Measurements from ENCODE around the gene RAD51B.
"Not testable (repeated sequence)": the region's sequence is repeated elsewhere in the genome, so short reads cannot be mapped to it uniquely, and the experiment has no call there.

RAD51B gene

GRCh38 chr14:67984274-67984673 lies 164.7 kb downstream of the RAD51B start:
- DNase-seq (ENCODE audit: low spot score), result no peak

- DNase-seq (ENCODE audit: low spot score), result no peak
Observed at GRCh38 chr14:67986131-67986841, 166.7 kb downstream of the RAD51B start.

GRCh38 chr14:67987606-67988005 lies 168.0 kb downstream of the RAD51B start:
- no peak for DNase-seq (ENCODE audit: low spot score)

GRCh38 chr14:67988210-67988609 lies 168.6 kb downstream of the RAD51B start:
- not testable (repeated sequence) for DNase-seq (ENCODE audit: low spot score)

- DNase-seq (ENCODE audit: low spot score), result no peak
Observed at GRCh38 chr14:67990576-67990975, 171.0 kb downstream of the RAD51B start.

- DNase-seq (ENCODE audit: low spot score), result no peak
Observed at GRCh38 chr14:67994531-67994930, 175.0 kb downstream of the RAD51B start.

GRCh38 chr14:67996235-67996634 lies 176.7 kb downstream of the RAD51B start:
- DNase-seq (ENCODE audit: low spot score), result no peak

- no peak for DNase-seq (ENCODE audit: low spot score)
Observed at GRCh38 chr14:67998834-67999233, 179.3 kb downstream of the RAD51B start.

- no peak for DNase-seq (ENCODE audit: low spot score)
Observed at GRCh38 chr14:67999290-67999689, 179.7 kb downstream of the RAD51B start.

GRCh38 chr14:67999705-68000384 lies 180.3 kb downstream of the RAD51B start:
- DNase-seq (ENCODE audit: low spot score), result no peak

GRCh38 chr14:68000511-68000910 lies 180.9 kb downstream of the RAD51B start:
- DNase-seq (ENCODE audit: low spot score), result no peak

GRCh38 chr14:68008491-68008890 lies 188.9 kb downstream of the RAD51B start:
- DNase-seq (ENCODE audit: low spot score), result no peak

GRCh38 chr14:68011406-68012028 lies 191.9 kb downstream of the RAD51B start:
- no peak for DNase-seq (ENCODE audit: low spot score)

GRCh38 chr14:68012871-68013270 lies 193.3 kb downstream of the RAD51B start:
- no peak for DNase-seq (ENCODE audit: low spot score)

GRCh38 chr14:68013326-68013725 lies 193.7 kb downstream of the RAD51B start:
- no peak for DNase-seq (ENCODE audit: low spot score)

- DNase-seq (ENCODE audit: low spot score), result no peak
Observed at GRCh38 chr14:68014771-68015170, 195.2 kb downstream of the RAD51B start.

GRCh38 chr14:68015356-68016254 lies 196.0 kb downstream of the RAD51B start:
- no peak for DNase-seq (ENCODE audit: low spot score)

- no peak for DNase-seq (ENCODE audit: low spot score)
Observed at GRCh38 chr14:68016255-68016914, 196.8 kb downstream of the RAD51B start.

- DNase-seq (ENCODE audit: low spot score), result peak; percentile 10
Observed at GRCh38 chr14:68018598-68018997, 199.0 kb downstream of the RAD51B start.

GRCh38 chr14:68020493-68020892 lies 200.9 kb downstream of the RAD51B start:
- DNase-seq (ENCODE audit: low spot score), result no peak

GRCh38 chr14:68020999-68021663 lies 201.6 kb downstream of the RAD51B start:
- DNase-seq (ENCODE audit: low spot score), result no peak
